Measurements from ENCODE around the gene CAPN9.

The CAPN9 gene

DNA sequence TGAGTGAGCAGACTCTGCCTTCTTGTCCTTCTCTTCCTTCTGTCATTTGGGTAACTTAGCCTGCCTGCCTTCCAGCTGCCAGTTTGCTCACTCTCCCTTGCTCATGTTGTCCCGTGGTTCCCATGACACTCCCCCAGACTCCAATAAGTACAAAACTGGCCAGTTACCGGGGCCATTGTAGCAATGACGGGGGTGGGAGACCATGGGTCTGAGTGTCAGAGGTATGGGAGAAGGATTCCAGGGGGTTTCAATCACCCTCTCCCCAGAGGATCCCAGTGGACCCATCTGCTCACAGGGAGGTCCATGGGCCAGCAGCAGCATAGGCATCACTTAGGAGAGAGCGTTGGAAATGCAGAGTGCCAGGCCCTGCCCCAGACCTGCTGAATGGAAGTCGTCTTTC, 51.3 kb downstream of the CAPN9 start:
- DNase-seq: no peak

DNA sequence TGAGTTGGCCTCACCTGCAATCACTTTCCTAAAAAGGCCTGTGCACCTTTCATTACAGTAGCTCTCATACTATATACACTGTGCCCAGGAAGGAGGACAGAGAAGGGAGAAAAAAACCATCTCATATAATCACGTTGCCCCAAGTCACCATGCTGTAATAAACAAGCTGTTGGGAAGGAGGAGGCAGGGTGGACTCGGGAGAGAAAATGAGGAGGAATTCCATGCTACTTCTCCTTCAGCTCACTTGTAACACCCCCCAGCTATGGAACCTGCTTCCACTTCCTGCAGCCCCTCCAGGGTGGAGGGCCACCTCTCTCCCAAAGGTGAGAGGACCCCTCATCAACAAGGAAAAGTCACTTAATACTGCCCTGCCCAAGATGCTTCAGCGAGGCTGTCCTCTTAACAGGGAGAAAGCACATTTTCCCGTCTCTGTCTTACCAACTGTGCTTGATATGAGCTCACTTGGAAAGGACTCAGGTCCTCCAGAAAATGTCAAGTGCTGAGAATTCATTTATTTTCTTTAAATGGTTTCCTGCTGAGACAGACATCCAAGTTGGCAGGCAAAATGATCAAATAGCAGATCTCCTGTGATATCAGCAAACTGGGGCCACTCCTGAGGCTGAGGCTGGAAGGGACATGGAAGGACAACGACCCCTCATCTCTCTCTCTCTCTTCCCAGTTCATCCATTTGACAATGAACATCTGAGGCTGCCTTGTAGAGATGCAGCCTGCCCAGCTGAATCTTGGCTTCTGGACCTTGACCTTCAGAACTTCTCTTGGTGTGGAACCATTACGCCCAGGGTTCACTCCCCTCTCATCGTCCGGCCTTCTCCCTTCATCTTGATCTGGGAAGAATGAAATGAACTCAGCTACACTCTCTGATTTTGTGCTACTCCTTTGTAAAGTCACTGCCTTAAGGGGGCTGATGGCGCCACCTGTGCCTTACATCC, 54.0 kb downstream of the CAPN9 start:
- DNase-seq: no peak

DNA sequence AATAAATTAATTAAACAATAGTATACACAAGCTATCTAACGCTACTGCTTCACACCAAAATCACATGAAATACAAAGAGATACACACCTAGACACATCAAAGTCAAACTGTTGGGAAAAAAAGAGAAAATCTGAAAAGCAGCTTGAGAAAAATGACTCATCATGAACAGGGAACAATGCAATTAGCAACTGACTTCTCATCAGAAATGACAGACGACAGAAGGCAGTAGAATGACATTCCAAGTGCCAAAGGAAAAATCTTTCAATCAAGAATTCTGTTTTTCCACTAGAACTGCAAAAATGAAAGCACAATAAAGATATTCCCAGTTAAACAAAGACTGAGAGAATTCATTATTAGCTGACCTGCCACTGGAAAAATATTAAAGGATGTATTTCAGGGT, 57.2 kb downstream of the CAPN9 start:
- DNase-seq: no peak

GRCh38 chr1:230806552-230806951, 59.4 kb downstream of the CAPN9 start:
- DNase-seq: no peak

GRCh38 chr1:230807029-230807428, 59.8 kb downstream of the CAPN9 start:
- no peak for DNase-seq

- DNase-seq: no peak
These were observed 60.5 kb downstream of the CAPN9 start for GRCh38 chr1:230807561-230808280.

DNA sequence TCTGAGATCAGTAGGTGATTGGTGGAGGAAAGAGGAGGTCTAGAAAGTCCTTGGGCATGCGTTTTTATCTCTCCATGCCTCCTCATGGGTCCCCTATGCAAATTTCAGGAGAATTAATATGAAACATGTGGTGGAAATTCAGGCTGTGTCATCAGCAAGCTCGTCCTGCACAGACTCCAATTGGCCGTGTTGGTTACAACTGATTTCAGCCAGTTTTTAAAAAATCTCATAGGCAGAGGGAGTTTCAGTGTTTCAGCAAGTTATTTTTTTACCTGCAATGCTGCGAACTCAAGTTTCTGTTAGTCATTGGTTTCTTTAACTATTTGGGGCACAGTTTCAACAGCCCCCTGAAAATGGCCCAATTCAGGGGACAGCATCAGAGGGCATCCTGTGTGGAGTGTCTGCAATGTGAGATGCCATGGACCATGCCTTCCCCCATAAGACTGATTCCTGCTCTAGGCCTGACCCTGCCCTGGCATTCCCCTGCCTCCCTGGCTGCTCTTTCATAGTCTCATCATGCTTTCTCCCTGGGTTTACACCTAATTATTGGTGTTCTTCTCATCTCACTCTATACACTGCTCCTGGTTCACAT, 61.2 kb downstream of the CAPN9 start:
- DNase-seq: no peak

GRCh38 chr1:230809256-230809990, 62.2 kb downstream of the CAPN9 start:
- no peak for DNase-seq

GRCh38 chr1:230812568-230812967, 65.4 kb downstream of the CAPN9 start:
- DNase-seq: no peak

GRCh38 chr1:230814949-230815692, 67.9 kb downstream of the CAPN9 start:
- DNase-seq: no peak

DNA sequence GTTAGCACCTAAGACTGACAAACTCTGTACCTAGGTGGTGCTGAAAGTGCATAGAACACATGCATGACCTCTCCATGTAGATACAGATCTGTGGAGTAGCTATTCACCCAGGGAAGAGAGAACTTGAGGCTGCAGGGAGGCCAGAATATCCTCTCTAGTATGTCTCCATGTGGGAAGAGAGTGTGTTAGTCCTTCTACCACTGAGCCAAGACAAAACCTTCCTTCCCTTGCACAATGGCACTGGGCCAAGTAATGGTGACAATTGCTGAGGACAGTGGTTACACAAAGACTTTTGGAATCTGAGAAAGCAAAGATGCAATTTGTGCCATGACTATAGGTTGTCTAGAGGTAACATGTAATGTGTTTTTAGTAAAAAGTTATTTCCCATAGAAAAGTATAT, 68.8 kb downstream of the CAPN9 start:
- DNase-seq: no peak

GRCh38 chr1:230818367-230818766, 71.2 kb downstream of the CAPN9 start:
- no peak for DNase-seq

DNA sequence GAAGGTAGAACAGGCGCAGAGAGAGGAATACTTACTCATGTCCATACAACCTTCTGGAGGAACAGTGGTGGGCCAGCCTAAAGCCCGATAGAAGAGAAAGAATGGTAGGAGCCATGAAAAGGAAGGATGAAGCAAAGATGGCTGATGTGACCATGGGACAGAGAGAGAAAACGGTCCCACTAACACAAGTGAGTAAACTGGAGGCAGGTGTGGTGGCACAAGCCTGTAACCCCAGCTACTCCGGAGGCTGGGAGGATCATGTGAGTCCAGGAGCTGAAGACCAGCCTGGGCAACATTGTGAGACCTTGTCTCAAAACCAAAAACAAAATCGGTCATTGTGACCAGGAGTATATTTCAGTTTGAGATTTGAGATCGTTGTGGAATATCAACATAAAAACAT, 71.7 kb downstream of the CAPN9 start:
- DNase-seq: no peak

GRCh38 chr1:230819976-230820375, 72.8 kb downstream of the CAPN9 start:
- no peak for DNase-seq

DNA sequence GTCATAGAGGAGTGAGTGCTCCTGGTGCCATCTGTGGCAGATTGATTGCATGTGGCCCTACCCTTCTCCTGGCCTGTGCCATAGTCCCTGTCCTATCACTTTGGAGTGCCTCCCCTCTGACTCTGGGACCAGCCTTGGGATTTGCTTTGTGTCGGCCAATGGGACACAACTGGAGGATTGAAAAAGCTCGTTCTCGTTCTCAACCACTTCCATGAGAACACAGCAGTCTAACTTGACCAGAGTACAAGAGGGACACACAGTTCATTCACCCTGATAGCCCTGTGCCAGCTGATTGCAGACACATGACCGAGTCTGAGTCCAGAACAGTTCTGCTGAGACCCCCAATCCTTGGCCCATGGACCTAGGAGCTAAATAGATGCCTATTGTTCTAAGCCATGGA, 73.4 kb downstream of the CAPN9 start:
- no peak for DNase-seq

DNA sequence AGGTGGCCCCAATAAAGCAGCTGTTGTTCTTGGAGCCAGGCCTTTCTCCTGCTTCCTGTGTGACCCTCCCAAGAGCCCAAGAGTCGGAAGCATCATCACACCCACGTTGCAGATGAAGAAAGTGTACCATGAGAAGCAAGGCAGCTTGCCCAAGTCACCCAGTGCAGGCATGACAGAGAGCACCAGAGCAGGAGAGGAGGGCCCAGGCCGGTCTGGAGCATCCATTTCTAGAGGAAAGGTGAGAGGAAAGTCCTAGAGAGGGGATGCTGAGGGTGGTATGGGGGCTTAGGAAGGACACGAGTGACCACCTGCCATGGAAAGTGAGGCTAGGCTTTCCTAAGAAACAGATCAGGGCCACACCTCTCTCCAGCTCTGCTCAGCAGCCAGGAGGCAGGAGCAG, 74.2 kb downstream of the CAPN9 start:
- DNase-seq: no peak

DNA sequence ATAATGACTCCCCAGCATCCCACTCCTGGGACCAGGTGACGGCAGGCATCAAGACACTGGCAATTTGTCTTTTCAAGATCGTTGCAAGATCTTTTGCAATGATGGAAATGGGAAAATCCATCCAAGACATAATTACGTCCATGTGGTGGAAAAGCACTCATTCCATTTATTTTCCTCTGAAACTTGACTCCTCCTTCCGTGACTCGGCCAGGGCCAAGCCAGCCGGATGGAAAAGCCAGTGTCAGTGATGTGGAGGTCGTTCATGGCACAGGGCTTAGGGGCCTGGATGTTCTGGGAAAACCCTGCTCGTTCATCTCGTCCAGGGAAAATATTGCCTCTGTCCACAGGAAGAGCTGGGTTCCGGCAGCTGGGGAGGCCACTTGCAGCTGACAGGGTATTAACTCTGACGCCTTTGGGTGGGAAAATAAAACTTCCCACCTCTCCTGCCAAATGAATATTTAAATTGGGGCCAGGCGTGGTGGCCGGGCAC, 74.9 kb downstream of the CAPN9 start:
- DNase-seq: no peak

DNA sequence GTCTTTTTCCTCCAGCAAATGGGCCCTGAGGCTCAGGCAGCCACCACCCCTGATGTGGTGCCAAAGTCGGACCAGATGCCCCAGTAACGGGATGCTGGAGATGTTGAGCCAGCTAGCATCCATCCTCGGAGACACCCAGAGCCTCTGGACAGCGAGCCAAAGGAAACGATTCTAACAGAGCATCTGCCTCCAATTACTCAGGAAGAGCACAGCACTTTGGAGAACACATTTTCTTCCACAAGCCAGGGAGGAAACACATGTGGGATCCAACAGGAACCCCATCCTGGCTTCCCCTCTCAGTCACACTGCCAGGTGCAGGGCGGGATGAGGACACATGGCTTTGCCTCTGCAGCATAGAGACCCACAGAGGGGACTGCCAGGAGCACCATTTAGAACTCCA, 76.2 kb downstream of the CAPN9 start:
- no peak for DNase-seq

- no peak for DNase-seq
These were observed 76.8 kb downstream of the CAPN9 start for GRCh38 chr1:230823931-230824381.

GRCh38 chr1:230824551-230824918, 77.3 kb downstream of the CAPN9 start:
- no peak for DNase-seq

GRCh38 chr1:230824919-230825721, 77.9 kb downstream of the CAPN9 start:
- peak; percentile 30 for DNase-seq
